WERI-Rb-1 (cell line): ENCODE data around the gene LPCAT1.
A peak's percentile ranks its signal among the peaks of the same experiment; 100 is the strongest.

Source experiments
- DNase-seq: peaks from one replicate; pipeline ENCODE4 v3.0.0-alpha.2; 2020
- H3K27ac ChIP-seq: fragments of 250-450 bp; sonication (Bioruptor Pico); 2 replicates; pipeline ENCODE4 v1.5.1; 2020; ENCODE audit warnings: mild to moderate bottlenecking, moderate library complexity
- H3K27me3 ChIP-seq: fragments of 250-450 bp; sonication (Bioruptor Pico); 2 replicates; pipeline ENCODE4 v1.5.1; 2021; ENCODE audit warnings: mild to moderate bottlenecking, low read depth, moderate library complexity; ENCODE audit not compliant: insufficient read depth, severe bottlenecking
- H3K36me3 ChIP-seq: fragments of 250-450 bp; sonication (Bioruptor Pico); 2 replicates; pipeline ENCODE4 v1.5.1; 2020; ENCODE audit warnings: mild to moderate bottlenecking, moderate library complexity
- H3K4me3 ChIP-seq: 2 replicates; pipeline ENCODE4 v1.5.1; 2011; ENCODE audit warnings: low read depth, mild to moderate bottlenecking, control low read depth, low read length
- H3K9me3 ChIP-seq: fragments of 250-450 bp; sonication (Bioruptor Pico); 2 replicates; pipeline ENCODE4 v1.5.1; 2021; ENCODE audit warnings: mild to moderate bottlenecking, moderate library complexity; ENCODE audit not compliant: severe bottlenecking
- CTCF ChIP-seq: IDR thresholded peaks from 2 replicates; pipeline ENCODE4 v1.5.1; 2011; ENCODE audit warnings: low read depth, mild to moderate bottlenecking, control low read depth, inconsistent platforms, low read length

LPCAT1 gene

GRCh38 chr5:1524799-1525623 is 1.3 kb upstream of the LPCAT1 start:
- no peaks in the 10 kb centered on the region for H3K27me3 ChIP-seq
- H3K9me3 ChIP-seq: no peaks in the 10 kb centered on the region
- peak; percentile 8 for DNase-seq
- no peak for TF ChIP-seq CTCF
- peaks cover 14% of the 10 kb centered on the region for H3K36me3 ChIP-seq
- no peak overlapping the region for H3K4me3 ChIP-seq
- H3K27ac ChIP-seq: no peak overlapping the region

GRCh38 chr5:1524481-1524798 is 680 bp upstream of the LPCAT1 start:
- DNase-seq: no peak
- Histone ChIP-seq H3K9me3 (no peaks in the 10 kb centered on the region), H3K4me3 (peak overlapping the region; percentile 56), H3K36me3 (peaks cover 20% of the 10 kb centered on the region), H3K27ac (peak overlapping the region; percentile 79), H3K27me3 (no peaks in the 10 kb centered on the region)
- TF ChIP-seq CTCF: no peak

- Histone ChIP-seq H3K36me3 (peaks cover 30% of the 10 kb centered on the region), H3K27ac (peak overlapping the region; percentile 47; the same call in 1 of the 2 replicates), H3K9me3 (no peaks in the 10 kb centered on the region), H3K27me3 (no peaks in the 10 kb centered on the region), H3K4me3 (peak overlapping the region; percentile 57)
- DNase-seq: no peak
- TF ChIP-seq CTCF: no peak
These were observed 324 bp downstream of the LPCAT1 start for GRCh38 chr5:1523480-1523792.

- Histone ChIP-seq H3K36me3 (peaks cover 36% of the 10 kb centered on the region), H3K9me3 (no peaks in the 10 kb centered on the region), H3K4me3 (peak overlapping the region; percentile 57), H3K27me3 (no peaks in the 10 kb centered on the region), H3K27ac (peak overlapping the region; percentile 47)
- no peak for TF ChIP-seq CTCF
- peak; percentile 25 for DNase-seq
These were observed 920 bp downstream of the LPCAT1 start for GRCh38 chr5:1522601-1523479.

GRCh38 chr5:1521671-1522600 is 1.8 kb downstream of the LPCAT1 start:
- H3K4me3 ChIP-seq: peak overlapping the region; percentile 57
- H3K36me3 ChIP-seq: peaks cover 45% of the 10 kb centered on the region
- DNase-seq: peak; percentile 64
- H3K27ac ChIP-seq: peak overlapping the region; percentile 47
- no peaks in the 10 kb centered on the region for H3K27me3 ChIP-seq
- TF ChIP-seq CTCF: no peak
- no peaks in the 10 kb centered on the region for H3K9me3 ChIP-seq
